ENCODE data around the gene NFATC1.

Gene NFATC1

GRCh38 chr18:79458131-79458838 lies 62.6 kb downstream of the NFATC1 start:
- no peak for DNase-seq (ENCODE audit: low read depth)

- no peak for DNase-seq (ENCODE audit: low read depth)
Observed at GRCh38 chr18:79458917-79459803, 63.4 kb downstream of the NFATC1 start.

- DNase-seq (ENCODE audit: low read depth): no peak
Observed at GRCh38 chr18:79459946-79460480, 64.3 kb downstream of the NFATC1 start.

DNA sequence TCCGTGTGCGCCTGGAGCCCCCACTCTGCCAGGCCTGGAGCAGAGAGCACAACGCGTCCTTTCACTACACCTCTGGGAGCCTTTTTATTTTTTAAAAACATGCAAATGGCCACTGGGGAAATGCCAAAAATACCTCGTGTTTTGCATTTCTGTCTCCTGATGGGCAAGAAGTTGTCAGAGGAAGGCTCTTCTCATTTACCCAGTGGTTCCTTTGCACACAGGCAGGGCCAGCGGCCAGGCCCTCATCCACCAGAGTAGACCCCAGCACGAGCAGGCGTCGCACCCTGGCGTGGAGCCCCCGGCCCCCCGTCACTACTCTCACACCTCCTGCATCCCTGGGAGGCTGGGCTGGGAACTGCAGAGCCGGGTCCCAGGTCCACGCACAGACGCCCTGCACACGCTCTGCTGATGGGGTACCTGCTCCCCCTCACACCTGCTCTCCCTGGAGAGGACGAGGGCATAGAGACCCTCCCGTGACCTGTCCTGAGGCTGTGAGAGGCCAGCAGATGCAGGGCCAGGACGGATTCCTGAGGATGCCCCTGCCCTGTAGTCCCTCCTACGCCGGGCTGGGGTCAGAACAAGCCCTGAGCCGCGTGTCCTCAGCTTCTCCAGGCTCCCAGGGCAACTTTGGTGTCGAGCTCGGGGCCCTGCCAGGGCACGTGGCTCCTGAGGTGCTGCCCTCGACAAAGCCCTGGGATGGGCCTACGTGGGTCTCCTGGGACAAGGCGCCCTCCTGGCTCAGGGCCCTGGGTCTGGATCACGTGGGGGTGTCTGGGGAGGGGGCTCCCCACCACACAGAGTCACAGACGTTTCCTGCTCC lies 65.0 kb downstream of the NFATC1 start:
- no peak for DNase-seq (ENCODE audit: low read depth)

GRCh38 chr18:79461627-79462026 lies 65.9 kb downstream of the NFATC1 start:
- DNase-seq (ENCODE audit: low read depth): no peak

- no peak for DNase-seq (ENCODE audit: low read depth)
Observed at GRCh38 chr18:79463424-79463960, 67.8 kb downstream of the NFATC1 start.

- no peak for DNase-seq (ENCODE audit: low read depth)
Observed at GRCh38 chr18:79465392-79465991, 69.8 kb downstream of the NFATC1 start.

GRCh38 chr18:79466591-79466990 lies 70.9 kb downstream of the NFATC1 start:
- no peak for DNase-seq (ENCODE audit: low read depth)

DNA sequence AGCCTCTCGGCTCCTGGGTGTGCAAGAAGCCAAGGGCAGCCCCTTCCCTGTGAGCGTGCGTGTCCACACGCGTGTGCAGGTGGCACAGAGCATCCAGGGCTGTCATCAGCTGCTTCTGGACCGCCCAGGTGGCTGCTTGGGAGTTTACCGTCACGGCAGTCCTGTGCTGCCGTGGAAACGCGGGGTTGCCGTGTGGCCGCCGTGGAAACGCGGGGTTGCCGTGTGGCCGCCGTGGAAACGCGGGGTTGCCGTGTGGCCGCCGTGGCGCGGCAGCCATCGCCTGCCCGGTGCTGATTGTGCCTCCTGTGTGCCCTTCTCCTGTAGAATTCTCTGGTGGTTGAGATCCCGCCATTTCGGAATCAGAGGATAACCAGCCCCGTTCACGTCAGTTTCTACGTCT lies 71.4 kb downstream of the NFATC1 start:
- DNase-seq (ENCODE audit: low read depth): no peak

DNA sequence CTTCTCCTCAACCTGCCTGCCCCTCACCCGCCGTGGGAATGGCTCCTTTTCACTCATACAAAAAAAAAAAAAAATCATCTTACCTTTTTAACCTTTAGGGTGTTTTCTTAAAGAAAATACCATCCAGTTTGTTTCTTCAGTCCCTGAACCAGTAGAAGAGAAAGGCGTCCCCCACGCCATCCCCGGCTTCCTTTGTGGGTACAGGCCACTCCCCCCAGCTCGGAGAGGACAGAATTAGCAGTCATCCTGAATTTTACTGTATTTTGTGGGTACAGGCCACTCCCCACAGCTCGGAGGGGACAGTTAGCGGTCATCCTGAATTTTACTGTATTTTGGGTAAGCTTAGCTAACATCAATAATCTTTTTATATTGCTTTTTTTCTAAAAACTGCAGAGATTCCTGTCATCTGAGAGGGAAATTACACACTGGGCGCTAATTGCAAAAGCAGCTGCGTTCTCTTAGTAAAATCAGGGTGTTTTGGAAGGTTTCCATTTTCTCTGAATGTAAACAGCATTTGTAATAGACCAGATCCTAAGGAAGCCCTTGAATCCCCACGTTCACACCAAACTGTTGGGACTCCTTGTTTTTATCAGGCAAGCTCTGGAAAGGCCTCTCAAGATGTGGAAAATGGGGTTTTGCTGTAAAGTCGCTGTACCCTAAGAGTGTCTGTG lies 72.5 kb downstream of the NFATC1 start:
- no peak for DNase-seq (ENCODE audit: low read depth)

- DNase-seq (ENCODE audit: low read depth): no peak
Observed at GRCh38 chr18:79469309-79469708, 73.6 kb downstream of the NFATC1 start.

GRCh38 chr18:79469751-79470505 lies 74.2 kb downstream of the NFATC1 start:
- DNase-seq (ENCODE audit: low read depth): no peak

DNA sequence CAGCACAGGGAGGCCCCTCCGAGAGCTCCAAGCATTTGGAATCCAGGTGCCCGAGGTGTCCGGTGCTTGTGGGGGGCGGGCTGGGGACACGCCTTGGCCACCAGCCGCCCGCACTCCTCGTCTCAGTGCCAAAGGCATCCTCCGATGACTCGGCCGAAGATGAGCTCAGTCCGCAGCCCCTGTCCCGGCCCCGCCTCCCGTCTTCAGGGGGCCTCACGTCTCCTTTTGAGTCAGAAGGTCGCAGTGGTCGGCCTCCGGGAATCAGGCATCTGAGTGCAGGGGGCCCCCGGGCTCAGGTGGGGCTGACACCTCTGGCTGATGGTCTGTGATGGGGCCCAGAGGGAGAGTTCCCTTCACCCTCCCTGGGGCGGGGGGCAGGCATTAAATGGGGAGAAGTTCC lies 74.8 kb downstream of the NFATC1 start:
- DNase-seq (ENCODE audit: low read depth): no peak

DNA sequence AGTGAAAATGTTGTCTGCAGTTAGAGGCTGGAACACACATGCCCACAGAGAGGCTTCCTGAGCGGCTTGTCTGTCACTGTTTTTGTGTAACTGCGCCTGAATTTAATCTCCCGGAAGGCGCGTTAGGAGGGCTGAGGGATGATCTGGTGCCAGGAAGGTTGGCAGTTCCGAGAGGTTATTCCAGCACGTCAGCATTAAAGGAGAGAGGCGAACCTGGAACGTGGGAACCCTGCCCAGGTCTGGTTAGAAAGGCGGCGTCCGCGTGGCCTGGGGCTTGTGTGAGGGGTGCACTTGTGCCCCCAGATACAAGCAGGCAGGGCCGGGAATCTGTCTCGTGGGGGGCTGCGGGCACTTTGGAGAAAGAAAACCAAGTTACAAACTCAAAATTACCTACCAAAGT lies 75.3 kb downstream of the NFATC1 start:
- DNase-seq (ENCODE audit: low read depth): no peak

DNA sequence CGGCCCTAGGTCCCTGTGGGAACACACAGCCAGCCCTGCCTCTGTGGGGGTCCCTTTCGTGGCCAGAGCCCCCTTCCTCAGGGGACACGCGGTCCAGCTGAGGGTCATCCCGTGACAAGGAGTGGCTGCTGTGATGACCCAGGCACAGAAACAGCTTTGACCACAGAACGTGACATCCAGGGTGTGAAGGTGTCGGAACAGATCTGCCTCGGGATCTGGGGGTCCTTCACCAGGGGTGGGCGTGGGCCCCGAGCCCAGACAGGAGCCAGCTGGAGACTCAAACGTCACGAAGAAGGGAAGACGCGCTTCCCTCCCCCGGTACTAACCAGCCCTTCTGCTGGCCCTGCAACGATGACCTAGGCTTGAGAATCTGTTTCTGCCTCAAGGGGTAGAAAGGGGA lies 75.9 kb downstream of the NFATC1 start:
- DNase-seq (ENCODE audit: low read depth): no peak

- DNase-seq (ENCODE audit: low read depth): no peak
Observed at GRCh38 chr18:79472176-79472575, 76.4 kb downstream of the NFATC1 start.

- DNase-seq (ENCODE audit: low read depth): no peak
Observed at GRCh38 chr18:79472946-79473345, 77.2 kb downstream of the NFATC1 start.

- no peak for DNase-seq (ENCODE audit: low read depth)
Observed at GRCh38 chr18:79476031-79476917, 80.5 kb downstream of the NFATC1 start.

DNA sequence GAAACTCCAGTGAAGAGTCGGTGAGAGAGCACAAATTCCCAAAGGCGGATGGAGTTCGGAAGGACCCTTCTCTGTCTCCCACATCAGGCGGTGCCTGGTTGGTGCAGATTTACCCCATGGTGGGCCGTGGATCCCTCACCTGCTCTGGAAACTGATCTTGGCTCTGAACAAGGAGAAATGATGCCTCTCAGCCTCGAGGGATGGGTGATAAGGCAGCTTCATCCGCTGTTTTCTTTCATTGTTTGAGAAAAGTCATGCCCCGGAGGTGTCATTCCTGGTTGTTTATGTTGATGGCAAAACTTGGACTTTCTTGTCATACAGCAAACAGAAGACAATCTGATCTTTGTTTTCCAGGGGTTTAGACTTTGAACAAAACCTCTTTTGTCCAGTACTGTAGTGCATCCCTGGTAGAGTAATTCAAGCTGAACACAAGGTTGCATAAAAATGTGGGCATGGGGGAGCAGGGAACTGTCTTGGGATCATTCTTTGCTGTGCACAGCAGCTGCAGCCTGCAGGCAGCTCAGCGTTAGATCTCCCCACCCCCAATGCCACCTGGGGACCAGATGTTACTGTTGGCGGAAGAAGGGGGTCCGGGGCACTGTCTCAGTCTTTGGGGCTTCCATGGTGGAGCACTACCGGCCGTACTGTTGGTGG lies 81.3 kb downstream of the NFATC1 start:
- no peak for DNase-seq (ENCODE audit: low read depth)

All from stimulated activated CD8-positive, alpha-beta memory T cell treated with anti-CD3 and anti-CD28 coated beads, Interleukin-15, amount 100 ng/mL, for 1 hour (primary cell).